IMR-90 (cell line): ENCODE data around the gene TBCD. TPM values are rescaled to one million over a fixed set of nuclear protein-coding genes. Genes with fewer than 3 reads are reported as not detected.

Source experiments
- ATAC-seq: fragments of 200-7000 bp; cut with Tn5 transposase; 2 replicates; pipeline ENCODE4 v1.9.1; 2020; ENCODE audit warnings: low read depth, mild to moderate bottlenecking, moderate library complexity
- BruUV-seq: library from RNA; stranded (reverse); fragments of 400-500 nt; replicated peaks from 2 replicates; lab custom pipeline; 2021; lab: Mats Ljungman, UMichigan
- CTCF ChIA-PET: fragments of 300-600 bp; formaldehyde crosslinking; extraction: SDS; loops from one replicate; lab custom pipeline; 2021; ENCODE audit warnings: antibody characterized with exemption; lab: Yijun Ruan, JAX
- POLR2A ChIA-PET: fragments of 300-600 bp; sonication (Branson Sonifier 250); formaldehyde crosslinking; loops from one replicate; lab custom pipeline; 2022; ENCODE audit warnings: antibody characterized with exemption; ENCODE audit not compliant: unreplicated experiment; lab: Charles Lee
- DNase-seq: peaks from one replicate; pipeline ENCODE4 v3.0.0; 2013
- H2AFZ ChIP-seq: replicated peaks from 2 replicates; pipeline ENCODE3; 2013; ENCODE audit warnings: low read length, mild to moderate bottlenecking; ENCODE audit not compliant: poor library complexity
- H2AK5ac ChIP-seq: 2 replicates; pipeline ENCODE4 v1.6.1; 2013; ENCODE audit warnings: low read depth, low read length, inconsistent platforms
- H2AK9ac ChIP-seq: replicated peaks from 2 replicates; pipeline ENCODE3; 2013; ENCODE audit warnings: mild to moderate bottlenecking, low read depth, low read length, moderate library complexity; ENCODE audit not compliant: poor library complexity
- H2BK120ac ChIP-seq: 2 replicates; pipeline ENCODE4 v1.6.1; 2013; ENCODE audit warnings: low read depth, low read length, inconsistent platforms
- H2BK15ac ChIP-seq: 3 replicates; pipeline ENCODE4 v1.6.1; 2013; ENCODE audit warnings: low read depth, low read length, inconsistent platforms
- H2BK20ac ChIP-seq: 2 replicates; pipeline ENCODE4 v1.6.1; 2013; ENCODE audit warnings: low read depth, mild to moderate bottlenecking, inconsistent platforms, low read length, moderate library complexity
- H2BK5ac ChIP-seq: 2 replicates; pipeline ENCODE4 v1.6.1; 2013; ENCODE audit warnings: mild to moderate bottlenecking, low read depth, low read length, inconsistent platforms; ENCODE audit not compliant: poor library complexity, severe bottlenecking
- H3K14ac ChIP-seq: replicated peaks from 2 replicates; pipeline ENCODE4 v1.6.1; 2013; ENCODE audit warnings: low read depth, low read length, inconsistent platforms
- H3K18ac ChIP-seq: 2 replicates; pipeline ENCODE4 v1.6.1; 2013; ENCODE audit warnings: low read depth, low read length, control low read depth
- H3K23ac ChIP-seq: 2 replicates; pipeline ENCODE4 v1.6.1; 2013; ENCODE audit warnings: low read depth, low read length, inconsistent platforms
- H3K27ac ChIP-seq: 2 replicates; pipeline ENCODE4 v1.5.1; 2013; ENCODE audit warnings: mild to moderate bottlenecking, control low read depth, low read length; ENCODE audit not compliant: insufficient read depth
- H3K27me3 ChIP-seq: 2 replicates; pipeline ENCODE4 v1.6.1; 2013; ENCODE audit warnings: low read length; ENCODE audit not compliant: control insufficient read depth, insufficient read depth
- H3K36me3 ChIP-seq: 2 replicates; pipeline ENCODE4 v1.6.1; 2013; ENCODE audit warnings: low read length, mixed read lengths; ENCODE audit not compliant: control insufficient read depth, insufficient read depth
- H3K4ac ChIP-seq: 2 replicates; pipeline ENCODE4 v1.6.1; 2013; ENCODE audit warnings: low read depth, low read length, inconsistent platforms
- H3K4me1 ChIP-seq: 2 replicates; pipeline ENCODE4 v1.6.1; 2013; ENCODE audit warnings: low read length, mixed read lengths; ENCODE audit not compliant: control insufficient read depth, insufficient read depth
- H3K4me2 ChIP-seq: 2 replicates; pipeline ENCODE4 v1.6.1; 2013; ENCODE audit warnings: low read depth, mild to moderate bottlenecking, control low read depth, low read length, moderate library complexity
- H3K4me3 ChIP-seq: 2 replicates; pipeline ENCODE4 v1.5.1; 2013; ENCODE audit warnings: low read depth, mild to moderate bottlenecking, control low read depth, low read length, moderate library complexity; ENCODE audit not compliant: insufficient read depth
- H3K56ac ChIP-seq: 2 replicates; pipeline ENCODE4 v1.6.1; 2013; ENCODE audit warnings: low read length, inconsistent platforms; ENCODE audit not compliant: insufficient read depth; ENCODE audit errors: extremely low read depth
- H3K79me1 ChIP-seq, 2 experiments: 2 replicates each; pipeline ENCODE4 v1.6.1; 2013; ENCODE audit warnings: low read length in 2 of 2, inconsistent platforms in 1 of 2, low read depth in 1 of 2
- H3K9ac ChIP-seq: 2 replicates; pipeline ENCODE4 v1.6.1; 2013; ENCODE audit warnings: low read depth, low read length, control low read depth
- H3K9me1 ChIP-seq: 2 replicates; pipeline ENCODE4 v1.6.1; 2013; ENCODE audit warnings: low read length, inconsistent platforms; ENCODE audit not compliant: insufficient read depth
- H3K9me3 ChIP-seq: 2 replicates; pipeline ENCODE4 v1.6.1; 2013; ENCODE audit warnings: low read length; ENCODE audit not compliant: control insufficient read depth, insufficient read depth
- H4K20me1 ChIP-seq: 2 replicates; pipeline ENCODE4 v1.6.1; 2013; ENCODE audit warnings: low read length, inconsistent platforms; ENCODE audit not compliant: insufficient read depth
- H4K5ac ChIP-seq: 2 replicates; pipeline ENCODE4 v1.6.1; 2013; ENCODE audit warnings: mild to moderate bottlenecking, low read depth, low read length, control low read depth
- H4K8ac ChIP-seq, 2 experiments: 2 replicates each; pipeline ENCODE4 v1.6.1; 2013; ENCODE audit warnings: low read depth in 2 of 2, low read length in 2 of 2, control low read depth in 1 of 2, inconsistent platforms in 1 of 2
- H4K91ac ChIP-seq: 2 replicates; pipeline ENCODE4 v1.6.1; 2013; ENCODE audit warnings: low read depth, low read length, inconsistent platforms; ENCODE audit not compliant: insufficient read depth
- CEBPB ChIP-seq: IDR thresholded peaks from 2 replicates; pipeline ENCODE4 v1.6.1; 2012; ENCODE audit warnings: low read depth, low read length, improper control_type of control experiment
- CHD1 ChIP-seq: IDR thresholded peaks from 2 replicates; pipeline ENCODE4 v1.6.1; 2012; ENCODE audit warnings: low read depth, low read length, improper control_type of control experiment
- NFE2L2 ChIP-seq: fragments of 150-350 bp; IDR thresholded peaks from 2 replicates; pipeline ENCODE4 v1.6.1; 2016; ENCODE audit warnings: low read depth, mild to moderate bottlenecking, low read length
- SMC3 ChIP-seq: fragments of 150-350 bp; IDR thresholded peaks from 2 replicates; pipeline ENCODE4 v1.6.1; 2016; ENCODE audit warnings: low read depth, mild to moderate bottlenecking, antibody characterized with exemption, low read length, moderate library complexity
- WGBS, 2 experiments: methylation state at CpG; one replicate each; pipeline versions ENCODE4 v1.1.5 to v1.1.7; 2013; ENCODE audit warnings: missing lambda C conversion rate in 2 of 2; ENCODE audit not compliant: insufficient read length in 1 of 2; ENCODE audit errors: extremely low coverage in 2 of 2; 5-methylcytosine and 5-hydroxymethylcytosine counted together
- dilution Hi-C: fragments of 300-500 bp; cut with HindIII; formaldehyde crosslinking; loops from one replicate; pipeline ENCODE4 v1.14.3; 2018; ENCODE audit warnings: low sequenced_read_pairs; ENCODE audit not compliant: unreplicated experiment
- in situ Hi-C: fragments of 300-500 bp; cut with MboI; formaldehyde crosslinking; loops from 3 replicates; pipeline ENCODE4 v1.14.3; 2019; ENCODE audit warnings: low sequenced_read_pairs, inconsistent platforms, mixed read lengths
- intact Hi-C: fragments of 100-400 bp; cut with micrococcal nuclease; formaldehyde crosslinking; loops from 2 replicates; pipeline ENCODE4 v1.10.0; 2022
- polyA plus RNA-seq, 3 experiments: library from polyadenylated mRNA; depleted of rRNA; stranded (reverse); fragments of >200 nt; gene quantifications; 2 replicates each; pipeline ENCODE4 v1.2.3, GENCODE V29; 2012; ENCODE audit warnings: low replicate concordance in 1 of 3
- total RNA-seq: library from RNA; depleted of rRNA; stranded (reverse); fragments of >200 nt; gene quantifications from 2 replicates; pipeline ENCODE4 v1.2.3, GENCODE V29; 2012

Gene TBCD
- total and polyA plus RNA-seq, 2 of the 4 experiments (the other 2 are of a cell fraction), result 21.9 to 54.5 TPM

- Histone ChIP-seq H3K27me3 (no peaks in the 10 kb centered on the region), H3K4me3 (no peak overlapping the region), H2AFZ (peak overlapping the region; percentile 41), H3K36me3 (no peaks in the 10 kb centered on the region), H2AK5ac (no peak overlapping the region), H4K20me1 (no peaks in the 10 kb centered on the region), H3K9me1 (peaks cover 3% of the 10 kb centered on the region; the same call in 1 of the 2 replicates), H2BK20ac (no peak overlapping the region), H3K27ac (no peak overlapping the region), H2AK9ac (no peak overlapping the region), H3K18ac (no peak overlapping the region), H3K23ac (no peak overlapping the region), H3K9me3 (no peaks in the 10 kb centered on the region), H3K14ac (no peak overlapping the region), H4K91ac (no peak overlapping the region), H3K9ac (no peak overlapping the region), H2BK120ac (no peak overlapping the region), H3K4me1 (no peaks in the 10 kb centered on the region), H3K4me2 (no peak overlapping the region), H4K8ac (no peak overlapping the region), H3K79me1 (peaks cover 0 to 4% of the 10 kb centered on the region in 2 experiments; a peak in 1 of 4 replicates), H3K4ac (no peak overlapping the region), H3K56ac (no peak overlapping the region), H2BK15ac (no peak overlapping the region), H4K5ac (no peak overlapping the region), H2BK5ac (no peak overlapping the region)
- intact Hi-C loops (no loop called here), dilution Hi-C loops (no loop called here), in situ Hi-C loops (no loop called here)
- DNase-seq (no peak), ATAC-seq (no peak)
- CTCF ChIA-PET, result interaction anchor here (0.6 to 1.5 kb wide), 2 partner anchors 9 to 175 kb away, joined by 3 to 7 read pairs; no protein-coding TSS in a partner anchor
- no peak for TF ChIP-seq NFE2L2
- TF ChIP-seq CHD1, result no peak
- TF ChIP-seq SMC3, result no peak
- no peak for TF ChIP-seq CEBPB
- POLR2A ChIA-PET, result no interaction called here
- no CpG with 5 or more reads among the region's 7 CpGs for WGBS, 2 experiments
- no TSS peak for BruUV-seq
Observed at GRCh38 chr17:82843904-82844680, 92.2 kb downstream of the TBCD start.
